OCI-LY3 (cell line): ENCODE data around the gene LHFPL3.

Experiments used
- H2AFZ ChIP-seq: fragments of 200-600, 300-600 bp; shearing (Covaris generic); 2 replicates; pipeline ENCODE4 v1.6.0; 2014; ENCODE audit warnings: antibody characterized with exemption, low read depth, low read length
- H3K27ac ChIP-seq: fragments of 200-600, 300-600 bp; sonication (generic); 2 replicates; pipeline ENCODE4 v1.5.1; 2014; ENCODE audit warnings: mild to moderate bottlenecking, low read length, moderate library complexity, mixed read lengths
- H3K27me3 ChIP-seq: fragments of 200-600, 300-600 bp; sonication (generic); 2 replicates; pipeline ENCODE4 v1.6.1; 2014; ENCODE audit warnings: low read depth, low read length, mixed read lengths
- H3K36me3 ChIP-seq: fragments of 200-600, 300-600 bp; sonication (generic); replicated peaks from 2 replicates; pipeline ENCODE3; 2014; ENCODE audit warnings: low read depth, low read length, mixed read lengths
- H3K4me1 ChIP-seq: fragments of 300-600, 200-600 bp; sonication (generic); 2 replicates; pipeline ENCODE4 v1.6.1; 2014; ENCODE audit warnings: low read length, mixed read lengths
- H3K4me2 ChIP-seq: fragments of 200-600, 300-600 bp; sonication (generic); 2 replicates; pipeline ENCODE4 v1.6.1; 2014; ENCODE audit warnings: low read length, mixed read lengths
- H3K4me3 ChIP-seq: fragments of 300-600, 200-600 bp; sonication (generic); 2 replicates; pipeline ENCODE4 v1.5.1; 2014; ENCODE audit warnings: antibody characterized with exemption, mild to moderate bottlenecking, low read length, moderate library complexity
- H3K79me2 ChIP-seq: fragments of 300-600, 200-600 bp; shearing (Covaris generic); 2 replicates; pipeline ENCODE4 v1.6.1; 2014; ENCODE audit warnings: mild to moderate bottlenecking, low read length, mixed read lengths
- H3K9ac ChIP-seq: fragments of 300-600, 200-600 bp; shearing (Covaris generic); 2 replicates; pipeline ENCODE4 v1.6.0; 2014; ENCODE audit warnings: mild to moderate bottlenecking, low read length, moderate library complexity
- H3K9me3 ChIP-seq: fragments of 200-600, 300-600 bp; shearing (Covaris generic); 2 replicates; pipeline ENCODE4 v1.6.1; 2014; ENCODE audit warnings: low read length, mixed read lengths; ENCODE audit not compliant: insufficient read depth
- H4K20me1 ChIP-seq: fragments of 200-600, 300-600 bp; sonication (generic); 2 replicates; pipeline ENCODE4 v1.6.1; 2016; ENCODE audit warnings: low read length, mixed read lengths; ENCODE audit not compliant: insufficient read depth
- EZH2phosphoT487 ChIP-seq: fragments of 200-600 bp; shearing (Covaris generic); IDR thresholded peaks from 2 replicates; pipeline ENCODE4 v1.6.1; 2018; ENCODE audit warnings: antibody characterized with exemption, mixed run types, low read depth
- TF ChIP-seq, protein P1 (sequence below): fragments of 200-600, 300-600 bp; sonication (generic); IDR thresholded peaks from 2 replicates; pipeline ENCODE4 v1.5.1; 2014; ENCODE audit warnings: antibody characterized with exemption, low read length, low read depth

LHFPL3 gene

DNA sequence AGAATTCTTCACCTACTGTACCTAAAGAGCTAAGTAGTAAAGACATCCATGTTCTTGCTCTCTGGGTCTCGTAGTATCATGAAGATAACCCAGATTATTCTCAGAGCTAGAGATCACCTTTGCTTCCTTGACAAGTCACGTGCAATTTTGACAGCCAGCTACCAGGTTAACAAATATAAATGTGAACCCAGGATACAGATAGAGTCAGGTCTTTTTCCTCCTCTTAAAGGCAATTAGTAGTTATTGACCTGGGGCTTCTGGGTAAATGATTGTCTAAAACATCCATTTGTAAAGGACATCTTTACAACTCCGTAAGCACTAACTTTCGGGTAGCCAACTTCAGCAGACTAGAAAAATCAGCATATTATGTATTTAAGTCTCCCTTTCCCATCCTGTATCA, 28.8 kb downstream of the LHFPL3 start:
- Histone ChIP-seq H3K27ac (no peak overlapping the region), H3K9ac (no peak overlapping the region), H4K20me1 (no peaks in the 10 kb centered on the region), H3K36me3 (peaks cover 2% of the 10 kb centered on the region), H3K4me1 (peaks cover 6% of the 10 kb centered on the region; the same call in 1 of the 2 replicates), H3K4me3 (no peak overlapping the region), H3K9me3 (0 out of 2 replicates have a peak, but pooled peaks cover 1% of the 10 kb centered on the region), H3K79me2 (no peaks in the 10 kb centered on the region), H3K4me2 (no peak overlapping the region), H3K27me3 (no peaks in the 10 kb centered on the region), H2AFZ (no peak overlapping the region)
- TF ChIP-seq, protein P1, sequence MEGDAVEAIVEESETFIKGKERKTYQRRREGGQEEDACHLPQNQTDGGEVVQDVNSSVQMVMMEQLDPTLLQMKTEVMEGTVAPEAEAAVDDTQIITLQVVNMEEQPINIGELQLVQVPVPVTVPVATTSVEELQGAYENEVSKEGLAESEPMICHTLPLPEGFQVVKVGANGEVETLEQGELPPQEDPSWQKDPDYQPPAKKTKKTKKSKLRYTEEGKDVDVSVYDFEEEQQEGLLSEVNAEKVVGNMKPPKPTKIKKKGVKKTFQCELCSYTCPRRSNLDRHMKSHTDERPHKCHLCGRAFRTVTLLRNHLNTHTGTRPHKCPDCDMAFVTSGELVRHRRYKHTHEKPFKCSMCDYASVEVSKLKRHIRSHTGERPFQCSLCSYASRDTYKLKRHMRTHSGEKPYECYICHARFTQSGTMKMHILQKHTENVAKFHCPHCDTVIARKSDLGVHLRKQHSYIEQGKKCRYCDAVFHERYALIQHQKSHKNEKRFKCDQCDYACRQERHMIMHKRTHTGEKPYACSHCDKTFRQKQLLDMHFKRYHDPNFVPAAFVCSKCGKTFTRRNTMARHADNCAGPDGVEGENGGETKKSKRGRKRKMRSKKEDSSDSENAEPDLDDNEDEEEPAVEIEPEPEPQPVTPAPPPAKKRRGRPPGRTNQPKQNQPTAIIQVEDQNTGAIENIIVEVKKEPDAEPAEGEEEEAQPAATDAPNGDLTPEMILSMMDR, result no peak
- TF ChIP-seq EZH2phosphoT487, result no peak

DNA sequence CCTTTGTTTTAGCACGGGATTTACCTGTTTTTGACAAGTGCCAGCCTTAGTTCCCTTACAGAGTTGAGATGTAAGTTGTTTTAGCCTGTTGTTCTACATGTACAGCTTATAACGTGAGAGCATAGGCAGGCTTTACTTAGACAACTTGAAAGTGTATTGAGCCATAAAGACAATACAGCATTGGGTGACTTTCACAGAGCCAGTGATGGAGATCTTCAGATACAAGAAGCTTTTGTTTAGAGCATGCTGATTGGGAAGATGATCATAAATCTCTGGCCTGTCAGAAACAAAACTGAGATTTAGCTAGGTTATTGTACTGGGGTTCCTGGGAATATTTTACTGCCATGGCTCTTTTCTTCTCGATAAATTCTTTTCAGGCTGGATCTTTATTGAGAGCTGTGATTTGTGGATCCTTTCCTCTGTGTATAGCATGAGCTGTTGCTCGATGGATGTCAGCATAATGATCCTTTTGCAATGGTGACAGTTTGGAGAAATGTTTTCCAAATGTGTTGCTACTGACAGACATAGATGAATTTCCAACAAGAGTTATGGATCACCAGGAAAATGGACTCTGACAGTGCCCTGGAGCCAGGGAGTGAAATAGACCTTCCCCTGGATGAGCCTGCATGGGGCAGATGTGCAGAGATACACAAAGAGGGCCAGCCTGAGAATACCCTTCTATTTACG, 30.2 kb downstream of the LHFPL3 start:
- TF ChIP-seq, protein P1, result no peak
- no peak for TF ChIP-seq EZH2phosphoT487
- no peak overlapping the region for H3K27ac ChIP-seq
- no peaks in the 10 kb centered on the region for H4K20me1 ChIP-seq
- H3K9me3 ChIP-seq, result peaks cover 6% of the 10 kb centered on the region; the same call in 1 of the 2 replicates
- no peak overlapping the region for H3K9ac ChIP-seq
- H3K4me1 ChIP-seq, result peaks cover 6% of the 10 kb centered on the region; the same call in 1 of the 2 replicates
- H3K79me2 ChIP-seq, result no peaks in the 10 kb centered on the region
- H3K36me3 ChIP-seq, result peaks cover 2% of the 10 kb centered on the region
- H3K4me2 ChIP-seq, result no peak overlapping the region
- peak overlapping the region; percentile 23; the same call in 1 of the 2 replicates for H2AFZ ChIP-seq
- no peaks in the 10 kb centered on the region for H3K27me3 ChIP-seq
- no peak overlapping the region for H3K4me3 ChIP-seq

DNA sequence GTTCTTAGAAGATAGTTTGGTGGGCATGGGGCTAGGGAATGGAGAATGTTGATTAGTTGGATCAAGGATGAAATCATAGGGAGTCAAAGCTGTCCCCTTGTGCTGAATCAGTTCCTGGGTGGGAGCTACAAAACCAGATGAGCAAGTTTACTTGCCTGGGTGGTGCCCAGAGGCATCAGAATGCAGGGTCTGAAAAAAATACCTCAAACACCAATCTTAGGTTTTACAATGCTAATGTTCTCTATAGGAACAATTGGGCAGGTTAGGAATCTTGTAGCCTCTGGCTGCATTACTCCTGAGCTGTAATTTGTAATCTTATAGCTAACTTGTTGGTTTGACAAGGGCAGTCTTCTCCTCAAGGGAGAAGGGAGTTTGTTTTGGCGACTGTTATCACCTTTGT, 34.4 kb downstream of the LHFPL3 start:
- Histone ChIP-seq H3K9ac (no peak overlapping the region), H3K4me2 (no peak overlapping the region), H3K27ac (no peak overlapping the region), H3K4me3 (no peak overlapping the region), H2AFZ (no peak overlapping the region), H3K4me1 (peaks cover 30% of the 10 kb centered on the region), H3K36me3 (peaks cover 2% of the 10 kb centered on the region), H3K9me3 (peaks cover 6% of the 10 kb centered on the region; the same call in 1 of the 2 replicates), H3K79me2 (no peaks in the 10 kb centered on the region), H3K27me3 (no peaks in the 10 kb centered on the region), H4K20me1 (no peaks in the 10 kb centered on the region)
- TF ChIP-seq, protein P1, result no peak
- no peak for TF ChIP-seq EZH2phosphoT487

DNA sequence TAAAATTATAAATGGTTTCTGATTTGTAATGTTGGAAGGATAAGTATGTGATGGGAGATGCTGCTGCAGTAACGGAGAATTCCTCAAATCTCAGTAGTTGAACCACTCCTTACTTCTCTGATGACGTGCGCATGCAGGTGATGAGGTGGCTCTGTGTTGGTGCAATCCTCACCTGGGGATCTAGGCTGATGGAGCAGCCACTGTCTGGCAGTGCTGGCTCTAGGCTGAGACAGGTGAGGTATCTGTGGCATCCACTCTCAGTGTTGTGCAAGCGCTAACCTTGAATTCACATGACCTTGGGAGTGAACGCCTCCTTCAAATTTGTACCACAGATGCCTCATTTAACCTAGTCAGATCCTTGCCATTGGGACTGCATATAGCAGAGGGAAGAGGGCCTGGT, 35.0 kb downstream of the LHFPL3 start:
- H3K4me3 ChIP-seq, result no peak overlapping the region
- H3K9me3 ChIP-seq, result peaks cover 6% of the 10 kb centered on the region; the same call in 1 of the 2 replicates
- H3K4me1 ChIP-seq, result peaks cover 36% of the 10 kb centered on the region
- TF ChIP-seq EZH2phosphoT487, result no peak
- TF ChIP-seq, protein P1, result no peak
- H3K9ac ChIP-seq, result no peak overlapping the region
- H3K27ac ChIP-seq, result no peak overlapping the region
- H3K27me3 ChIP-seq, result no peaks in the 10 kb centered on the region
- H2AFZ ChIP-seq, result no peak overlapping the region
- no peak overlapping the region for H3K4me2 ChIP-seq
- H3K36me3 ChIP-seq, result peaks cover 2% of the 10 kb centered on the region
- no peaks in the 10 kb centered on the region for H3K79me2 ChIP-seq
- H4K20me1 ChIP-seq, result no peaks in the 10 kb centered on the region
